HEK293 (cell line): ENCODE data around the gene ADRM1.

Experiments
- CTCF ChIA-PET: fragments of 350-600 bp; formaldehyde crosslinking; extraction: SDS; loops from one replicate; lab custom pipeline; 2021; ENCODE audit warnings: antibody characterized with exemption; lab: Yijun Ruan, JAX
- POLR2A ChIA-PET: fragments of 300-600 bp; formaldehyde crosslinking; extraction: SDS; loops from one replicate; lab custom pipeline; 2020; ENCODE audit warnings: antibody characterized with exemption, inconsistent platforms; lab: Yijun Ruan, JAX
- H3K27ac ChIP-seq: fragments of 200-500 bp; sonication (Bioruptor generic); 2 replicates; pipeline ENCODE4 v1.5.1; 2014; ENCODE audit warnings: low read depth, low read length, control low read depth, inconsistent platforms; ENCODE audit errors: extremely low read depth
- H3K36me3 ChIP-seq, 2 experiments: fragments of 200-500 bp in 1 of 2; sonication (Bioruptor generic) in 1 of 2; 1 replicate in 1 of 2; 2 replicates in 1 of 2; pipeline ENCODE4 v1.5.1; 2014 to 2017; ENCODE audit warnings: inconsistent platforms in 2 of 2, low read length in 2 of 2; ENCODE audit not compliant: control insufficient read depth in 2 of 2, insufficient read depth in 1 of 2
- H3K4me1 ChIP-seq: fragments of 200-500 bp; sonication (Bioruptor generic); 2 replicates; pipeline ENCODE4 v1.5.1; 2014; ENCODE audit warnings: mild to moderate bottlenecking, low read length, inconsistent platforms; ENCODE audit not compliant: control insufficient read depth, insufficient read depth
- H3K4me3 ChIP-seq: 2 replicates; pipeline ENCODE4 v1.5.1; 2011; ENCODE audit warnings: low read depth, mild to moderate bottlenecking, control low read depth, low read length, moderate library complexity
- H3K9me3 ChIP-seq: fragments of 200-500 bp; sonication (Bioruptor generic); 2 replicates; pipeline ENCODE4 v1.5.1; 2014; ENCODE audit warnings: low read depth, low read length, inconsistent platforms; ENCODE audit not compliant: control insufficient read depth, insufficient read depth
- GLIS1 ChIP-seq: fragments of 450-650 bp; formaldehyde crosslinking; IDR thresholded peaks from 2 replicates; pipeline ENCODE4 v1.5.1; 2016; ENCODE audit warnings: missing biosample characterization, missing genetic modification characterization
- GLIS2 ChIP-seq: fragments of 450-650 bp; formaldehyde crosslinking; IDR thresholded peaks from 2 replicates; pipeline ENCODE4 v1.5.1; 2016; ENCODE audit warnings: missing biosample characterization, missing genetic modification characterization
- KLF8 ChIP-seq: fragments of 450-650 bp; formaldehyde crosslinking; IDR thresholded peaks from 2 replicates; pipeline ENCODE4 v1.5.1; 2016; ENCODE audit warnings: missing biosample characterization, missing genetic modification characterization
- SALL2 ChIP-seq: fragments of 450-650 bp; formaldehyde crosslinking; IDR thresholded peaks from 2 replicates; pipeline ENCODE4 v1.5.0; 2017; ENCODE audit warnings: missing biosample characterization, mild to moderate bottlenecking, missing genetic modification characterization, borderline replicate concordance
- ZBTB8A ChIP-seq: fragments of 450-650 bp; formaldehyde crosslinking; IDR thresholded peaks from 2 replicates; pipeline ENCODE4 v1.5.1; 2016; ENCODE audit warnings: missing biosample characterization, missing genetic modification characterization
- ZIC2 ChIP-seq: fragments of 450-650 bp; formaldehyde crosslinking; IDR thresholded peaks from 2 replicates; pipeline ENCODE4 v1.5.1; 2016; ENCODE audit warnings: missing biosample characterization, missing genetic modification characterization
- ZNF2 ChIP-seq: fragments of 450-650 bp; formaldehyde crosslinking; IDR thresholded peaks from 2 replicates; pipeline ENCODE4 v1.5.1; 2016; ENCODE audit warnings: missing biosample characterization, missing genetic modification characterization
- ZNF433 ChIP-seq: fragments of 450-650 bp; formaldehyde crosslinking; IDR thresholded peaks from 2 replicates; pipeline ENCODE4 v1.5.1; 2016; ENCODE audit warnings: missing biosample characterization, missing genetic modification characterization, low read depth
- ZNF768 ChIP-seq: fragments of 450-650 bp; formaldehyde crosslinking; IDR thresholded peaks from 2 replicates; pipeline ENCODE4 v1.5.1; 2018; ENCODE audit warnings: missing biosample characterization, mild to moderate bottlenecking, missing genetic modification characterization
- ZNF776 ChIP-seq: fragments of 450-650 bp; formaldehyde crosslinking; IDR thresholded peaks from 2 replicates; pipeline ENCODE4 v1.5.0; 2017; ENCODE audit warnings: missing biosample characterization, missing genetic modification characterization, borderline replicate concordance
- TF ChIP-seq, protein P1 (sequence below): fragments of 450-650 bp; formaldehyde crosslinking; IDR thresholded peaks from 2 replicates; pipeline ENCODE4 v1.5.1; 2016; ENCODE audit warnings: missing biosample characterization, missing genetic modification characterization
- TF ChIP-seq, protein P2 (sequence below): fragments of 450-650 bp; formaldehyde crosslinking; IDR thresholded peaks from 2 replicates; pipeline ENCODE4 v1.5.1; 2016; ENCODE audit warnings: missing biosample characterization, missing genetic modification characterization
- TF ChIP-seq, protein P3 (sequence below): fragments of 450-650 bp; formaldehyde crosslinking; IDR thresholded peaks from 2 replicates; pipeline ENCODE4 v1.5.1; 2016; ENCODE audit warnings: missing biosample characterization, missing genetic modification characterization

The ADRM1 gene

DNA sequence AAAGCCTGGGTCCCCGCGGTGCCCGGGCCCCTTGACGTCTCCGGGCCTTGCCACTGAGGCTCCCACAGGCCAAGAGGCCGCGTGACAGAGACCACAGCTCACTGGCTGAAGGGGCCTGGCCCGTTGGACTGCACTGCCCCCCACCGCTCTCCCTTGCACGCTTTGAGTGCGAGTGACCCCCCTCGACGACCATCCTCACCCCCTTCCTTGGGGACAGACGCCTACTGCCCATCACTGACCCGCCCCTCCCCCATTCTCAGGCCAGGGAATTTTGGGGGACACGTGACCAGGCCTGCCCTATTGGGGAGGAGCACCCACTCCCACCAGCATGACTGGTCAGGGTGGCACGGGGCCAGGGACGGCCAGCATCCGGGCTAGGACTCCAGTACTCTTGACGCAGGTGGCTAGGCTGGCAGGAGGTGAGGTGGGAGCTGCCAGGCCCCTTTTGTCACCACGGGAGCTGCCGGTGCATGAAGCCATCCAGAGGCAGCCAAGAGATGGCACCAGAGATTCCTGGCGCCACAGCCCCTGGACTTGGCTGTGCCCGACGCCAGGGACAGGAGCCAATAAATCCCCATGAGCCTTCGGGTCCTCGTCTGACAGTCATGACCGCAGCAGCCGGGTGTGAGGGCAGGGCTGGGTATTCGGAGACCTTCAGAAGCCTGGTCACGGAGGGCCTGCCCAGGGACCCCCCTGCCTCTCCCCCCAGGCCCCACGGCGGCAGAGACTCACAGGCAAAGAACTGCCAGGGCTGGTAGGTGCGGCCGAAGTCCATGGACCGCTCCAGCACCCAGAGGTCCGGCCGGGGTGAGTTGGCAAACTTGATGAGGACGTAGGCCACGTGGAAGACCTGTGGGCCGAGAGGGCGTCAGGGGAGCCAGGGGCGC is 49.8 kb downstream of the ADRM1 start:
- Histone ChIP-seq H3K4me1 (peaks cover 8% of the 10 kb centered on the region), H3K27ac (no peak overlapping the region), H3K9me3 (no peaks in the 10 kb centered on the region), H3K36me3 (peaks cover 0 to 51% of the 10 kb centered on the region in 2 experiments; a peak in 1 of 3 replicates), H3K4me3 (no peak overlapping the region)
- TF ChIP-seq ZNF776 (tag by site-specific recombination) (no peak), ZBTB8A (tag by site-specific recombination) (no peak)
- TF ChIP-seq, protein P1, sequence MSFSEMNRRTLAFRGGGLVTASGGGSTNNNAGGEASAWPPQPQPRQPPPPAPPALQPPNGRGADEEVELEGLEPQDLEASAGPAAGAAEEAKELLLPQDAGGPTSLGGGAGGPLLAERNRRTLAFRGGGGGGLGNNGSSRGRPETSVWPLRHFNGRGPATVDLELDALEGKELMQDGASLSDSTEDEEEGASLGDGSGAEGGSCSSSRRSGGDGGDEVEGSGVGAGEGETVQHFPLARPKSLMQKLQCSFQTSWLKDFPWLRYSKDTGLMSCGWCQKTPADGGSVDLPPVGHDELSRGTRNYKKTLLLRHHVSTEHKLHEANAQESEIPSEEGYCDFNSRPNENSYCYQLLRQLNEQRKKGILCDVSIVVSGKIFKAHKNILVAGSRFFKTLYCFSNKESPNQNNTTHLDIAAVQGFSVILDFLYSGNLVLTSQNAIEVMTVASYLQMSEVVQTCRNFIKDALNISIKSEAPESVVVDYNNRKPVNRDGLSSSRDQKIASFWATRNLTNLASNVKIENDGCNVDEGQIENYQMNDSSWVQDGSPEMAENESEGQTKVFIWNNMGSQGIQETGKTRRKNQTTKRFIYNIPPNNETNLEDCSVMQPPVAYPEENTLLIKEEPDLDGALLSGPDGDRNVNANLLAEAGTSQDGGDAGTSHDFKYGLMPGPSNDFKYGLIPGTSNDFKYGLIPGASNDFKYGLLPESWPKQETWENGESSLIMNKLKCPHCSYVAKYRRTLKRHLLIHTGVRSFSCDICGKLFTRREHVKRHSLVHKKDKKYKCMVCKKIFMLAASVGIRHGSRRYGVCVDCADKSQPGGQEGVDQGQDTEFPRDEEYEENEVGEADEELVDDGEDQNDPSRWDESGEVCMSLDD = peak; percentile 57; the same call in 1 of the 2 replicates
- TF ChIP-seq, protein P2, sequence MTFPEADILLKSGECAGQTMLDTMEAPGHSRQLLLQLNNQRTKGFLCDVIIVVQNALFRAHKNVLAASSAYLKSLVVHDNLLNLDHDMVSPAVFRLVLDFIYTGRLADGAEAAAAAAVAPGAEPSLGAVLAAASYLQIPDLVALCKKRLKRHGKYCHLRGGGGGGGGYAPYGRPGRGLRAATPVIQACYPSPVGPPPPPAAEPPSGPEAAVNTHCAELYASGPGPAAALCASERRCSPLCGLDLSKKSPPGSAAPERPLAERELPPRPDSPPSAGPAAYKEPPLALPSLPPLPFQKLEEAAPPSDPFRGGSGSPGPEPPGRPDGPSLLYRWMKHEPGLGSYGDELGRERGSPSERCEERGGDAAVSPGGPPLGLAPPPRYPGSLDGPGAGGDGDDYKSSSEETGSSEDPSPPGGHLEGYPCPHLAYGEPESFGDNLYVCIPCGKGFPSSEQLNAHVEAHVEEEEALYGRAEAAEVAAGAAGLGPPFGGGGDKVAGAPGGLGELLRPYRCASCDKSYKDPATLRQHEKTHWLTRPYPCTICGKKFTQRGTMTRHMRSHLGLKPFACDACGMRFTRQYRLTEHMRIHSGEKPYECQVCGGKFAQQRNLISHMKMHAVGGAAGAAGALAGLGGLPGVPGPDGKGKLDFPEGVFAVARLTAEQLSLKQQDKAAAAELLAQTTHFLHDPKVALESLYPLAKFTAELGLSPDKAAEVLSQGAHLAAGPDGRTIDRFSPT = peak; percentile 25; the same call in 1 of the 2 replicates
- TF ChIP-seq, protein P3, sequence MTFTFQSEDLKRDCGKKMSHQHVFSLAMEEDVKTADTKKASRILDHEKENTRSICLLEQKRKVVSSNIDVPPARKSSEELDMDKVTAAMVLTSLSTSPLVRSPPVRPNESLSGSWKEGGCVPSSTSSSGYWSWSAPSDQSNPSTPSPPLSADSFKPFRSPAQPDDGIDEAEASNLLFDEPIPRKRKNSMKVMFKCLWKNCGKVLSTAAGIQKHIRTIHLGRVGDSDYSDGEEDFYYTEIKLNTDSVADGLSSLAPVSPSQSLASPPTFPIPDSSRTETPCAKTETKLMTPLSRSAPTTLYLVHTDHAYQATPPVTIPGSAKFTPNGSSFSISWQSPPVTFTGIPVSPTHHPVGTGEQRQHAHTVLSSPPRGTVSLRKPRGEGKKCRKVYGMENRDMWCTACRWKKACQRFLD (tag by site-specific recombination) = no peak
- ChIA-PET CTCF (no interaction called here), POLR2A (no interaction called here)

DNA sequence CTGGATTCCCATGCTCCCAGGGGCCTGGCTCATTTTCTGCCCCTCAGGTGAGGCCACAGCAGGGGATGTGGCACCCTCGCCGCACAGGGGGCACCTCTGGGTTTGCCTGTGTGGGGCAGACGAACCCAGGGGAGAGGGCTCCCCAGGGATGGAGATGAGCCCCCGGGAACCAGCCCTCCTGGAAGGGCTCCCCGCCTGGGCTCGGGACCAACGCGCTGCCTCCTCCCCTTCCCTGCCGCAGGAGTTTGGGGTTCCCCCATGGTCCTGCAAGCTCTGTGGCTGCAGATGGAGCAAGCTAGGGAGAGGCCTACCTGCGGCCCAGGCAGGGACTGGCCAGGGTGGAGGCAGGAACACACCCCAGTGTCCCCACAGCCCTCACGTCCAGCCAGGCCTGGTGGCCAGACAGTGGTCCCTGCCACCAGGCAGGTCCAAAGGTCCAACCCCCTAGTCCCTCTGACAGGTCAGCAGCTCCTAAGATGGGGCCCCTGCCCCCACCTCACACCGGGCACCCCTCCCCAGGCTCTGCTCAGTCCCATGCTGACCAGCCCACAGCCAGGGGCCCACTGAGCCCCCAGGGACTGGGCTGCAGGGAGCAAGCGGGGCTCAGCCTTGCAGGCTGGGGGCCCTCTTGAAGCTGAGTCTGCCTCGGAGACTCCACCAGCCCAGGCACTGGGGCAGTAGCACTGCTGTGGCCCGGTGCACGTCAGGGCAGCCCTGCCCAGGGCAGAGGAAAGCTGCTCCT is 50.7 kb downstream of the ADRM1 start:
- POLR2A ChIA-PET = no interaction called here
- no peak overlapping the region for H3K27ac ChIP-seq
- CTCF ChIA-PET = no interaction called here
- no peaks in the 10 kb centered on the region for H3K9me3 ChIP-seq
- peaks cover 8% of the 10 kb centered on the region for H3K4me1 ChIP-seq
- no peak overlapping the region for H3K4me3 ChIP-seq
- peaks cover 0 to 49% of the 10 kb centered on the region in 2 experiments; a peak in 1 of 3 replicates for H3K36me3 ChIP-seq
- peak; percentile 43; the same call in 1 of the 2 replicates for TF ChIP-seq GLIS2 (tag by site-specific recombination)
- TF ChIP-seq ZNF433 (tag by site-specific recombination) = no peak
- no peak for TF ChIP-seq ZNF768 (tag by site-specific recombination)
- TF ChIP-seq ZIC2 = peak; percentile 56
- peak; percentile 59 for TF ChIP-seq GLIS1 (tag by site-specific recombination)
- TF ChIP-seq, all 188 proteins: peak for 3

DNA sequence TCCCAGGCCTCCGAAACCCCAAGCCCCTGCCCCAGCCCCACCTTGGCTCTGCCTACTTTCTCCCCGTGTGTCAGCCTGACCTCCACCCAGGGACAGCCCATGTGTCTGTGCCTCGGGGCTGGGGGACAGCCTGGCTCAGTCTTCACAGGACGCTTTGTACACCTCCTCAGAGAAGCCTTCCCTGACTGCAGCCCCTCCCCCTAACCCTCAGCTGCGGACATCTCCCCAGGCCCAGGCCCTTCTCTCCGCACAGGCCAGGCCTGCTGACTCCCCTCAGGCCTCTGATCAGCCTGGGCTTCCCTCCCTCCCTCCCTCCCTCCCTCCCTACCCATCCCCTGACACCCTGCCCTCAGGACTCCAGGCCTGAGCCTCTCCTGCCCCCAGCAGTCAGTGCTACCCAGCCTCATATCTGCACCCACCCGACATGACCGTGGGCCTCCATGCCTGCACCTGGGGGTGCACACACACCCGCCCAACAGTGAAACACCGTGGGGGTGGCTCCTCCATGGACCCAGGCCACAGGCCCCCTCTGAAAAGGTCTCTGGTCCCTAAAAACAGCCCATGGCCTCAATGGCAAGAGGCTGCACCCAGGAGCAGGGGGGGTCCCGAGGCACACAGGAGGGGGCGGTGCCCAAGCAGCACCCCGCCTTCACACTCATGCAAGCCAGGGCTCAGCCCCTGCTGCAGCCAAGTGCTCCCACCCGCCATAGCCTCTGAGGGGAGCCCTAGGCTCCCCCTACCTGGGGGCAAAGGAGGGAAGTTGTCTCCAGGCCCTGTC is 51.4 kb downstream of the ADRM1 start:
- H3K4me1 ChIP-seq = peaks cover 8% of the 10 kb centered on the region
- POLR2A ChIA-PET = no interaction called here
- no peak overlapping the region for H3K27ac ChIP-seq
- no peak overlapping the region for H3K4me3 ChIP-seq
- peaks cover 0 to 48% of the 10 kb centered on the region in 2 experiments; a peak in 1 of 3 replicates for H3K36me3 ChIP-seq
- H3K9me3 ChIP-seq = no peaks in the 10 kb centered on the region
- CTCF ChIA-PET = interaction anchor here (1.9 kb wide), 1 partner anchor 10 kb away, joined by 6 read pairs; no protein-coding TSS in a partner anchor
- TF ChIP-seq KLF8 (tag by site-specific recombination) (peak; percentile 12; the same call in 1 of the 2 replicates), SALL2 (tag by site-specific recombination) (no peak), GLIS2 (tag by site-specific recombination) (peak; percentile 51), ZNF2 (tag by site-specific recombination) (no peak)
